ENCODE data around the gene SIVA1.

Gene SIVA1

GRCh38 chr14:104723651-104724406 is 29.1 kb upstream of the SIVA1 start, which contains the start of gene ADSS1 (continued):
- TF ChIP-seq ZNF175 (tag by site-specific recombination; IDR thresholded peaks at IDR 0.05), result no peak
- TF ChIP-seq ZNF211 (tag by site-specific recombination; IDR thresholded peaks at IDR 0.05; ENCODE audit: low read depth), result no peak
- TF ChIP-seq ZNF830 (tag by site-specific recombination; IDR thresholded peaks at IDR 0.05; ENCODE audit: low read depth), result no peak
- peak; percentile 65 for TF ChIP-seq ZXDB (tag by site-specific recombination; IDR thresholded peaks at IDR 0.05)
- no peak for TF ChIP-seq ZNF658 (tag by site-specific recombination; IDR thresholded peaks at IDR 0.05)
- TF ChIP-seq ZNF548 (tag by site-specific recombination; IDR thresholded peaks at IDR 0.05), result no peak
- 0 out of 2 replicates have a peak, but pooled peaks have one; percentile 21 for TF ChIP-seq ZNF596 (tag by site-specific recombination; IDR thresholded peaks at IDR 0.05)
- no peak for TF ChIP-seq ZNF155 (tag by site-specific recombination; IDR thresholded peaks at IDR 0.05)
- no peak for TF ChIP-seq ELK4 (IDR thresholded peaks at IDR 0.05; ENCODE audit: borderline replicate concordance, low read depth, low read length)
- peak; percentile 100 for TF ChIP-seq ZBTB10 (tag by site-specific recombination; IDR thresholded peaks at IDR 0.05)
- TF ChIP-seq ZNF133 (tag by site-specific recombination; IDR thresholded peaks at IDR 0.05), result no peak
- no peak for TF ChIP-seq ZNF785 (tag by site-specific recombination; IDR thresholded peaks at IDR 0.05)
- TF ChIP-seq, protein P1, sequence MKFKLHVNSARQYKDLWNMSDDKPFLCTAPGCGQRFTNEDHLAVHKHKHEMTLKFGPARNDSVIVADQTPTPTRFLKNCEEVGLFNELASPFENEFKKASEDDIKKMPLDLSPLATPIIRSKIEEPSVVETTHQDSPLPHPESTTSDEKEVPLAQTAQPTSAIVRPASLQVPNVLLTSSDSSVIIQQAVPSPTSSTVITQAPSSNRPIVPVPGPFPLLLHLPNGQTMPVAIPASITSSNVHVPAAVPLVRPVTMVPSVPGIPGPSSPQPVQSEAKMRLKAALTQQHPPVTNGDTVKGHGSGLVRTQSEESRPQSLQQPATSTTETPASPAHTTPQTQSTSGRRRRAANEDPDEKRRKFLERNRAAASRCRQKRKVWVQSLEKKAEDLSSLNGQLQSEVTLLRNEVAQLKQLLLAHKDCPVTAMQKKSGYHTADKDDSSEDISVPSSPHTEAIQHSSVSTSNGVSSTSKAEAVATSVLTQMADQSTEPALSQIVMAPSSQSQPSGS (tag by site-specific recombination; IDR thresholded peaks at IDR 0.05; ENCODE audit: low read depth), result no peak
- TF ChIP-seq, protein P2, sequence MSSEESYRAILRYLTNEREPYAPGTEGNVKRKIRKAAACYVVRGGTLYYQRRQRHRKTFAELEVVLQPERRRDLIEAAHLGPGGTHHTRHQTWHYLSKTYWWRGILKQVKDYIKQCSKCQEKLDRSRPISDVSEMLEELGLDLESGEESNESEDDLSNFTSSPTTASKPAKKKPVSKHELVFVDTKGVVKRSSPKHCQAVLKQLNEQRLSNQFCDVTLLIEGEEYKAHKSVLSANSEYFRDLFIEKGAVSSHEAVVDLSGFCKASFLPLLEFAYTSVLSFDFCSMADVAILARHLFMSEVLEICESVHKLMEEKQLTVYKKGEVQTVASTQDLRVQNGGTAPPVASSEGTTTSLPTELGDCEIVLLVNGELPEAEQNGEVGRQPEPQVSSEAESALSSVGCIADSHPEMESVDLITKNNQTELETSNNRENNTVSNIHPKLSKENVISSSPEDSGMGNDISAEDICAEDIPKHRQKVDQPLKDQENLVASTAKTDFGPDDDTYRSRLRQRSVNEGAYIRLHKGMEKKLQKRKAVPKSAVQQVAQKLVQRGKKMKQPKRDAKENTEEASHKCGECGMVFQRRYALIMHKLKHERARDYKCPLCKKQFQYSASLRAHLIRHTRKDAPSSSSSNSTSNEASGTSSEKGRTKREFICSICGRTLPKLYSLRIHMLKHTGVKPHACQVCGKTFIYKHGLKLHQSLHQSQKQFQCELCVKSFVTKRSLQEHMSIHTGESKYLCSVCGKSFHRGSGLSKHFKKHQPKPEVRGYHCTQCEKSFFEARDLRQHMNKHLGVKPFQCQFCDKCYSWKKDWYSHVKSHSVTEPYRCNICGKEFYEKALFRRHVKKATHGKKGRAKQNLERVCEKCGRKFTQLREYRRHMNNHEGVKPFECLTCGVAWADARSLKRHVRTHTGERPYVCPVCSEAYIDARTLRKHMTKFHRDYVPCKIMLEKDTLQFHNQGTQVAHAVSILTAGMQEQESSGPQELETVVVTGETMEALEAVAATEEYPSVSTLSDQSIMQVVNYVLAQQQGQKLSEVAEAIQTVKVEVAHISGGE (tag by site-specific recombination; conservative IDR thresholded peaks at IDR 0.05; ENCODE audit: low read depth), result no peak
- no peak for TF ChIP-seq SCRT1 (tag by site-specific recombination; IDR thresholded peaks at IDR 0.05; ENCODE audit: borderline replicate concordance)
- peak; percentile 96 for TF ChIP-seq GLIS2 (tag by site-specific recombination; IDR thresholded peaks at IDR 0.05)
- no peak for TF ChIP-seq ZNF280D (tag by site-specific recombination; IDR thresholded peaks at IDR 0.05)
- peak; percentile 84 for TF ChIP-seq ZNF324 (tag by site-specific recombination; IDR thresholded peaks at IDR 0.05)
- no peak for TF ChIP-seq ZBTB44 (tag by site-specific recombination; IDR thresholded peaks at IDR 0.05)
- TF ChIP-seq ZNF518A (tag by site-specific recombination; conservative IDR thresholded peaks at IDR 0.05; ENCODE audit: low read depth), result no peak
